A549 (cell line): ENCODE results near the gene CD151. TPM values are rescaled to one million over a fixed set of nuclear protein-coding genes. Genes with fewer than 3 reads are reported as not detected.

Source experiments
- ATAC-seq, 2 experiments: fragments of 200-7000 bp in 1 of 2; fragments of >200 bp in 1 of 2; cut with Nextera tagmentation in 1 of 2; cut with Tn5 transposase in 1 of 2; 3 replicates each; pipeline versions ENCODE4 v1.8.0 to v1.9.1; 2018 to 2020; ENCODE audit warnings: mild to moderate bottlenecking in 1 of 2, moderate library complexity in 1 of 2
- CTCF ChIA-PET: fragments of 300-600 bp; sonication (Branson Sonifier 250); formaldehyde crosslinking; extraction: SDS; loops from one replicate; lab custom pipeline; 2021; ENCODE audit warnings: antibody characterized with exemption, inconsistent platforms; lab: Yijun Ruan, JAX
- POLR2A ChIA-PET: fragments of 350-600 bp; formaldehyde crosslinking; extraction: SDS; loops from one replicate; lab custom pipeline; 2021; ENCODE audit warnings: antibody characterized with exemption, inconsistent platforms; lab: Yijun Ruan, JAX
- DNase-seq, 2 experiments: peaks; one replicate each; pipeline versions ENCODE4 v3.0.0 to v3.0.0-alpha.2; 2011 to 2016; ENCODE audit warnings: low read depth in 1 of 2, low spot score in 1 of 2
- FAIRE-seq: peaks from 2 replicates; lab custom pipeline; 2011; peaks lifted over from hg19 to GRCh38; lab: Jason Lieb, UNC
- H3K27ac ChIP-seq, 2 experiments: fragments of >200 bp; sonication (Bioruptor Twin); formaldehyde crosslinking; 3 replicates each; pipeline ENCODE4 v1.5.1; 2016 to 2017
- H3K4me1 ChIP-seq: fragments of >200 bp; sonication (Bioruptor Twin); formaldehyde crosslinking; 3 replicates; pipeline ENCODE4 v1.6.1; 2016
- H3K4me2 ChIP-seq: fragments of >200 bp; sonication (Bioruptor Twin); formaldehyde crosslinking; 3 replicates; pipeline ENCODE4 v1.6.1; 2016
- H3K4me3 ChIP-seq: fragments of >200 bp; sonication (Bioruptor Twin); formaldehyde crosslinking; 3 replicates; pipeline ENCODE4 v1.5.1; 2016
- H3K9me3 ChIP-seq: fragments of >200 bp; sonication (Bioruptor Twin); formaldehyde crosslinking; 3 replicates; pipeline ENCODE4 v1.6.1; 2016
- BCL3 ChIP-seq: fragments of >200 bp; sonication (Bioruptor Twin); formaldehyde crosslinking; IDR thresholded peaks from 3 replicates; pipeline ENCODE4 v1.6.1; 2016
- BHLHE40 ChIP-seq: IDR thresholded peaks from 2 replicates; pipeline ENCODE4 v1.6.1; 2012; ENCODE audit warnings: low read depth, low read length, inconsistent platforms
- CBX2 ChIP-seq: fragments of 200-600 bp; sonication (generic); IDR thresholded peaks from 2 replicates; pipeline ENCODE4 v1.6.1; 2016; ENCODE audit warnings: low read depth, mild to moderate bottlenecking, borderline replicate concordance
- E2F6 ChIP-seq: IDR thresholded peaks from 2 replicates; pipeline ENCODE4 v1.6.1; 2012; ENCODE audit warnings: low read depth, borderline replicate concordance
- EHF ChIP-seq: fragments of 250-450 bp; sonication (Bioruptor Pico); IDR thresholded peaks from 2 replicates; pipeline ENCODE4 v1.5.0; 2020; ENCODE audit warnings: mild to moderate bottlenecking
- EHMT2 ChIP-seq: fragments of 200-600 bp; sonication (generic); IDR thresholded peaks from 2 replicates; pipeline ENCODE4 v1.6.1; 2016; ENCODE audit warnings: antibody characterized with exemption, low read depth, mild to moderate bottlenecking, moderate library complexity
- GATA3 ChIP-seq: IDR thresholded peaks from 2 replicates; pipeline ENCODE4 v1.6.1; 2012; ENCODE audit warnings: borderline replicate concordance
- HOXB13 ChIP-seq: fragments of 250-450 bp; sonication (Bioruptor Pico); IDR thresholded peaks from 2 replicates; pipeline ENCODE4 v1.5.0; 2020; ENCODE audit warnings: low read depth, mild to moderate bottlenecking, moderate library complexity
- HOXB5 ChIP-seq: fragments of 250-450 bp; sonication (Bioruptor Pico); IDR thresholded peaks from 2 replicates; pipeline ENCODE4 v1.5.0; 2020; ENCODE audit warnings: mild to moderate bottlenecking, moderate library complexity
- JUN ChIP-seq, 2 experiments: fragments of >200 bp; sonication (Bioruptor Twin); formaldehyde crosslinking; IDR thresholded peaks; 2 replicates in 1 of 2; 3 replicates in 1 of 2; pipeline ENCODE4 v1.6.1; 2016 to 2017
- JUNB ChIP-seq: fragments of >200 bp; sonication (Bioruptor Twin); formaldehyde crosslinking; IDR thresholded peaks from 2 replicates; pipeline ENCODE4 v1.6.1; 2016
- KDM5A ChIP-seq: fragments of 200-600 bp; sonication (generic); IDR thresholded peaks from 2 replicates; pipeline ENCODE4 v1.6.1; 2016; ENCODE audit warnings: antibody characterized with exemption, mild to moderate bottlenecking
- MAX ChIP-seq: IDR thresholded peaks from 2 replicates; pipeline ENCODE4 v1.6.1; 2012
- MAZ ChIP-seq: fragments of 150-350 bp; IDR thresholded peaks from 2 replicates; pipeline ENCODE4 v1.6.1; 2014; ENCODE audit warnings: antibody characterized with exemption, low read depth, low read length, borderline replicate concordance
- PBX3 ChIP-seq: IDR thresholded peaks from 2 replicates; pipeline ENCODE4 v1.6.1; 2012
- POLR2A ChIP-seq: IDR thresholded peaks from 2 replicates; pipeline ENCODE4 v1.6.1; 2012; ENCODE audit warnings: mild to moderate bottlenecking, low read length
- RARB ChIP-seq: fragments of 250-450 bp; sonication (Bioruptor Pico); IDR thresholded peaks from 2 replicates; pipeline ENCODE4 v1.8.0; 2021; ENCODE audit warnings: mild to moderate bottlenecking, moderate library complexity
- RCOR1 ChIP-seq: fragments of 150-350 bp; IDR thresholded peaks from 2 replicates; pipeline ENCODE4 v1.6.1; 2014; ENCODE audit warnings: antibody characterized with exemption, low read length, low read depth
- RFX5 ChIP-seq: fragments of 450-650 bp; IDR thresholded peaks from 2 replicates; pipeline ENCODE4 v1.7.1; 2014; ENCODE audit warnings: antibody characterized with exemption, mild to moderate bottlenecking, moderate library complexity
- RNF2 ChIP-seq: fragments of 200-600 bp; sonication (generic); IDR thresholded peaks from 2 replicates; pipeline ENCODE4 v1.6.1; 2016; ENCODE audit warnings: low read depth, mild to moderate bottlenecking, antibody characterized with exemption, moderate library complexity, borderline replicate concordance
- SREBF2 ChIP-seq: fragments of 450-650 bp; IDR thresholded peaks from 2 replicates; pipeline ENCODE4 v1.6.1; 2014; ENCODE audit warnings: mild to moderate bottlenecking, moderate library complexity
- TP53 ChIP-seq: fragments of 250-450 bp; sonication (Bioruptor Pico); IDR thresholded peaks from 2 replicates; pipeline ENCODE4 v1.5.0; 2021; ENCODE audit warnings: mild to moderate bottlenecking, moderate library complexity
- USF2 ChIP-seq: fragments of 450-650 bp; IDR thresholded peaks from 2 replicates; pipeline ENCODE4 v1.6.1; 2014; ENCODE audit warnings: antibody characterized with exemption
- ZNF302 ChIP-seq: fragments of 250-450 bp; sonication (Bioruptor Pico); IDR thresholded peaks from 2 replicates; pipeline ENCODE4 v1.9.0; 2021; ENCODE audit warnings: inconsistent platforms, mild to moderate bottlenecking, moderate library complexity
- WGBS: methylation state at CpG from one replicate; pipeline ENCODE4 v1.1.6; 2017; ENCODE audit errors: missing lambda C conversion rate; 5-methylcytosine and 5-hydroxymethylcytosine counted together
- polyA minus RNA-seq: library from RNA; depleted of rRNA, polyadenylated mRNA; stranded (reverse); fragments of >200 nt; gene quantifications from 2 replicates; pipeline ENCODE4 v1.2.3, GENCODE V29; 2011; rRNA and poly(A)+ RNA removed
- polyA plus RNA-seq, 4 experiments: library from polyadenylated mRNA; depleted of rRNA in 3 of 4; stranded (reverse); fragments of >200 nt; fragmentation: RNase III in 1 of 4; extraction: RNeasy Plus Mini Kit Qiagen cat#74134 plus additional on column Dnase treatment in 1 of 4; gene quantifications; 2 replicates in 3 of 4; 3 replicates in 1 of 4; pipeline ENCODE4 v1.2.3, GENCODE V29; 2011 to 2017

Gene CD151
- 409 and 523 TPM in 2 replicates for polyA plus RNA-seq (2011; rRNA removed)
- 964 and 1,353 TPM in 2 replicates for polyA plus RNA-seq (2012; cell fraction: cytosol; rRNA removed)
- polyA plus RNA-seq (2012; cell fraction: nucleus; rRNA removed) = 1,564 and 2,065 TPM in 2 replicates
- polyA plus RNA-seq (2017; fragmentation: RNase III; extraction: RNeasy Plus Mini Kit Qiagen cat#74134 plus additional on column Dnase treatment) = 649 to 701 TPM (median 695 TPM) in 3 replicates
- 530 and 576 TPM in 2 replicates for polyA minus RNA-seq

GRCh38 chr11:832529-833113 is at the start of gene CD151:
Gene CD151, plus strand, starts transcription at chr11:832952. Its CDS starts 3,118 bp downstream, at chr11:836070.
- peaks cover 56% of the 10 kb centered on the region for H3K4me1 ChIP-seq
- DNase-seq = peak in 1 of 2 experiments; percentile 68
- CTCF ChIA-PET = interaction anchor here (0.8 to 1.4 kb wide), 2 partner anchors 10 to 12 kb away, joined by 4 read pairs; no protein-coding TSS in a partner anchor
- TF ChIP-seq POLR2A = peak; percentile 37; the same call in 1 of the 2 replicates
- peak; percentile 3 to 87; a peak in 2 of 5 replicates for TF ChIP-seq JUN (IDR thresholded peaks at IDR 0.05)
- TF ChIP-seq RARB (CRISPR knock-in tag) = no peak
- no peak for TF ChIP-seq MAZ
- 0 out of 2 replicates have a peak, but pooled peaks have one; percentile 20 for TF ChIP-seq GATA3
- 0 out of 2 replicates have a peak, but pooled peaks have one; percentile 28 for TF ChIP-seq MAX
- H3K27ac ChIP-seq = peak within 1 kb of the TSS; percentile 98 to 100
- no peak for FAIRE-seq
- no peaks in the 10 kb centered on the region for H3K9me3 ChIP-seq
- WGBS = 0% methylated on average over 2 of the region's 67 CpGs
- H3K4me3 ChIP-seq = peak within 1 kb of the TSS; percentile 86
- H3K4me2 ChIP-seq = peak within 1 kb of the TSS; percentile 88
- POLR2A ChIA-PET = interaction anchor here (1.2 to 5.1 kb wide), 4 partner anchors 11 to 23 kb away, joined by 3 to 52 read pairs (median 34); partner anchors contain the start of genes PNPLA2, POLR2L, RPLP2 and TSPAN4
- peak; percentile 8 to 26 for ATAC-seq

- no peak for FAIRE-seq
- ChIA-PET POLR2A (no interaction called here), CTCF (interaction anchor here (0.6 to 2.2 kb wide), 10 partner anchors 8 to 1133 kb away, joined by 3 to 14 read pairs (median 6); partner anchors contain the start of gene SLC25A22)
- ATAC-seq = peak in 1 of 2 experiments; percentile 65; a peak in 3 of 6 replicates
- 81% methylated on average over 24 of the region's 24 CpGs for WGBS
- TF ChIP-seq GATA3 = no peak
- no peak for TF ChIP-seq SREBF2
- TF ChIP-seq TP53 (CRISPR knock-in tag) = no peak
- no peak for TF ChIP-seq JUN (IDR thresholded peaks at IDR 0.05)
- no peak for TF ChIP-seq BCL3
- no peak for TF ChIP-seq PBX3
- TF ChIP-seq RCOR1 = no peak
- no peak for TF ChIP-seq ZNF302 (CRISPR knock-in tag)
- no peak for TF ChIP-seq MAZ
- TF ChIP-seq EHMT2 = no peak
- H3K4me3 ChIP-seq = no peak overlapping the region
- H3K4me1 ChIP-seq = peaks cover under 1% of the 10 kb centered on the region; the same call in 1 of the 3 replicates
- H3K9me3 ChIP-seq = no peaks in the 10 kb centered on the region
- H3K27ac ChIP-seq = no peak overlapping the region
- H3K4me2 ChIP-seq = no peak overlapping the region
- DNase-seq = peak in 1 of 2 experiments; percentile 50
These were observed 49.2 kb upstream of the CD151 start for GRCh38 chr11:783581-784015.

GRCh38 chr11:786235-787083 is 46.3 kb upstream of the CD151 start:
- ChIA-PET CTCF (interaction anchor here (0.8 to 1.2 kb wide), 3 partner anchors 10 to 124 kb away, joined by 3 read pairs; no protein-coding TSS in a partner anchor), POLR2A (interaction anchor here (0.6 to 2.0 kb wide), 2 partner anchors 10 kb away, joined by 3 to 5 read pairs; no protein-coding TSS in a partner anchor)
- no peak for ATAC-seq
- Histone ChIP-seq H3K4me2 (no peak overlapping the region), H3K4me3 (no peak overlapping the region), H3K4me1 (peaks cover 23% of the 10 kb centered on the region), H3K27ac (no peak overlapping the region), H3K9me3 (no peaks in the 10 kb centered on the region)
- TF ChIP-seq EHMT2 = no peak
- no peak for TF ChIP-seq HOXB13
- no peak for TF ChIP-seq HOXB5 (CRISPR knock-in tag)
- no peak for TF ChIP-seq KDM5A
- no peak for TF ChIP-seq RARB (CRISPR knock-in tag)
- TF ChIP-seq RNF2 = no peak
- no peak for TF ChIP-seq TP53 (CRISPR knock-in tag)
- no peak for TF ChIP-seq RFX5
- TF ChIP-seq EHF = no peak
- no peak for TF ChIP-seq USF2
- no peak for TF ChIP-seq CBX2
- TF ChIP-seq BHLHE40 = no peak
- TF ChIP-seq E2F6 = no peak
- TF ChIP-seq JUNB = no peak
- no peak for TF ChIP-seq PBX3
- FAIRE-seq = no peak
- 85% methylated on average over 18 of the region's 24 CpGs for WGBS
- no peak for DNase-seq
